Smooth muscle cell (in vitro differentiated cells): Measurements from ENCODE around the gene C10orf62. TPM values are rescaled to one million over a fixed set of nuclear protein-coding genes. Genes with fewer than 3 reads are reported as not detected.
A peak's percentile ranks its signal among the peaks of the same experiment; 100 is the strongest.

Experiments
- DNase-seq: peaks from one replicate; lab custom pipeline; 2025; ENCODE audit not compliant: unreplicated experiment; lab: John Stamatoyannopoulos, UW
- H2AFZ ChIP-seq: fragments of 200-600 bp; sonication (generic); 2 replicates; pipeline ENCODE4 v1.6.0; 2016; ENCODE audit warnings: antibody characterized with exemption, low read depth, mild to moderate bottlenecking
- H3F3A ChIP-seq: fragments of 200-600 bp; sonication (generic); 2 replicates; pipeline ENCODE4 v1.6.0; 2017; ENCODE audit warnings: antibody characterized with exemption, low read depth
- H3K27ac ChIP-seq: fragments of 200-600 bp; sonication (generic); 2 replicates; pipeline ENCODE4 v1.5.1; 2016; ENCODE audit warnings: low read depth, mild to moderate bottlenecking
- H3K27me3 ChIP-seq: fragments of 200-600 bp; sonication (generic); 2 replicates; pipeline ENCODE4 v1.6.1; 2016; ENCODE audit warnings: low read depth, mild to moderate bottlenecking
- H3K36me3 ChIP-seq: fragments of 200-600 bp; sonication (generic); 2 replicates; pipeline ENCODE4 v1.5.1; 2016; ENCODE audit warnings: low read depth
- H3K4me1 ChIP-seq: fragments of 200-600 bp; sonication (generic); 2 replicates; pipeline ENCODE4 v1.5.1; 2016; ENCODE audit warnings: low read depth
- H3K4me2 ChIP-seq: fragments of 200-600 bp; sonication (generic); 2 replicates; pipeline ENCODE4 v1.6.0; 2016; ENCODE audit warnings: mild to moderate bottlenecking
- H3K4me3 ChIP-seq: fragments of 200-600 bp; sonication (generic); 2 replicates; pipeline ENCODE4 v1.5.1; 2016; ENCODE audit warnings: mild to moderate bottlenecking
- H3K79me2 ChIP-seq: fragments of 200-600 bp; sonication (generic); 2 replicates; pipeline ENCODE4 v1.6.0; 2016; ENCODE audit warnings: low read depth, mild to moderate bottlenecking
- H3K9ac ChIP-seq: fragments of 200-600 bp; sonication (generic); 2 replicates; pipeline ENCODE4 v1.6.0; 2016; ENCODE audit warnings: low read depth
- H3K9me3 ChIP-seq: fragments of 200-600 bp; sonication (generic); replicated peaks from 2 replicates; pipeline ENCODE4 v1.5.1; 2016; ENCODE audit warnings: low read depth
- H4K20me1 ChIP-seq: fragments of 200-600 bp; sonication (generic); 2 replicates; pipeline ENCODE4 v1.6.0; 2016; ENCODE audit warnings: low read depth
- CTCF ChIP-seq: fragments of 200-600 bp; sonication (generic); IDR thresholded peaks from 2 replicates; pipeline ENCODE4 v1.5.1; 2017; ENCODE audit warnings: borderline replicate concordance, mild to moderate bottlenecking, antibody characterized with exemption; ENCODE audit not compliant: insufficient read depth, poor library complexity, severe bottlenecking
- WGBS: methylation state at CpG from one replicate; pipeline ENCODE4 v1.1.7; 2016; ENCODE audit warnings: low lambda C conversion rate; 5-methylcytosine and 5-hydroxymethylcytosine counted together
- polyA plus RNA-seq: library from polyadenylated mRNA; unstranded; fragments of >200 nt; fragmentation: Nextera tagmentation; extraction: Ambion mirVana; gene quantifications from 2 replicates; pipeline ENCODE4 v1.2.1, GENCODE V29; 2016
- total RNA-seq: library from RNA; depleted of rRNA; stranded (reverse); fragments of >200 nt; gene quantifications from 2 replicates; pipeline ENCODE4 v1.2.3, GENCODE V29; 2014

The C10orf62 gene
- total and polyA plus RNA-seq, 2 experiments from 2014 or later: not detected

- DNase-seq: no peak
- Histone ChIP-seq H4K20me1 (no peaks in the 10 kb centered on the region), H3K27me3 (no peaks in the 10 kb centered on the region), H3F3A (peaks cover 5% of the 10 kb centered on the region), H3K79me2 (no peaks in the 10 kb centered on the region), H3K36me3 (no peaks in the 10 kb centered on the region), H3K4me2 (no peak overlapping the region), H3K4me1 (peaks cover 7% of the 10 kb centered on the region), H3K4me3 (no peak overlapping the region), H3K9ac (no peak overlapping the region), H3K9me3 (no peaks in the 10 kb centered on the region), H3K27ac (peak overlapping the region; percentile 70), H2AFZ (no peak overlapping the region)
- 100% methylated on average over 2 of the region's 2 CpGs for WGBS
- TF ChIP-seq CTCF: no peak
Observed at GRCh38 chr10:97573021-97573420, 16.5 kb upstream of the C10orf62 start.

DNA sequence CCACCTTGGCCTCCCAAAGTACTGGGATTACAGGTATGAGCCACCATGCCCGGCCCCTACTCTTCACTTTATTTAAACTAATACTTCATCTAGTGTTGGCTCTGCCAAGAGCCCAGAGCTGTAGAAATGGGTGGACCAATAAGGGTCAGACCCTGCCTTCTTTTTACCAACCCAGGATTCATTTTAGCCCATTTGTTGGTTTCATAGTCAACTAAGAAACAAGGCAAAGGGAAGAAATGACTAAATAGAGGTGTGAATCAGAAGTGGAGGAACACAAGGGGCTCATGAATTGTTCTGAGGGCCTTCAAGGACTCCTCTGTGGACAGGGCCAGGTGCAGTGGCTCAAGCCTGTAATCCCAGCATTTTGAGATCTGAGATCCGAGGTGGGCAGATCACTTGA is 15.8 kb upstream of the C10orf62 start:
- no peak overlapping the region for H3K4me2 ChIP-seq
- WGBS: 47% methylated on average over 2 of the region's 2 CpGs
- H3K9ac ChIP-seq: no peak overlapping the region
- H3F3A ChIP-seq: peaks cover 5% of the 10 kb centered on the region
- H3K27me3 ChIP-seq: no peaks in the 10 kb centered on the region
- H3K27ac ChIP-seq: peak overlapping the region; percentile 70
- peaks cover 7% of the 10 kb centered on the region for H3K4me1 ChIP-seq
- H2AFZ ChIP-seq: no peak overlapping the region
- no peak for TF ChIP-seq CTCF
- H3K4me3 ChIP-seq: no peak overlapping the region
- H3K36me3 ChIP-seq: no peaks in the 10 kb centered on the region
- H4K20me1 ChIP-seq: no peaks in the 10 kb centered on the region
- H3K79me2 ChIP-seq: no peaks in the 10 kb centered on the region
- DNase-seq: no peak
- H3K9me3 ChIP-seq: no peaks in the 10 kb centered on the region

GRCh38 chr10:97574374-97575126 is 15.0 kb upstream of the C10orf62 start:
- Histone ChIP-seq H3K4me1 (peaks cover 7% of the 10 kb centered on the region), H3K27ac (peak overlapping the region; percentile 70), H3K4me3 (no peak overlapping the region), H3K36me3 (no peaks in the 10 kb centered on the region), H3K4me2 (no peak overlapping the region), H3K27me3 (no peaks in the 10 kb centered on the region), H3F3A (peaks cover 5% of the 10 kb centered on the region), H3K9ac (no peak overlapping the region), H3K79me2 (no peaks in the 10 kb centered on the region), H3K9me3 (no peaks in the 10 kb centered on the region), H4K20me1 (no peaks in the 10 kb centered on the region), H2AFZ (no peak overlapping the region)
- 26% methylated on average over 4 of the region's 4 CpGs for WGBS
- TF ChIP-seq CTCF: no peak
- DNase-seq: no peak
